Activated T-cell treated with anti-CD3 and anti-CD28 coated beads, Interleukin-2, amount 50 U/mL, for 4 hours (primary cell): ENCODE results near the gene HS2ST1. TPM values are rescaled to one million over a fixed set of nuclear protein-coding genes. Genes with fewer than 3 reads are reported as not detected.
A peak's percentile ranks its signal among the peaks of the same experiment; 100 is the strongest.
"Not testable (repeated sequence)": the region's sequence is repeated elsewhere in the genome, so short reads cannot be mapped to it uniquely, and the experiment has no call there.

Source experiments
- ATAC-seq, 2 donors: fragments of 200-7000 bp; cut with Tn5 transposase; one replicate each; pipeline ENCODE4 v1.10.0; 2021
- DNase-seq: peaks from one replicate; pipeline ENCODE4 v3.0.0-alpha.2; 2020
- H3K27me3 Mint-ChIP-seq: one replicate; pipeline ENCODE4 v1.8.0; 2021; ENCODE audit warnings: low read depth, mixed read lengths
- H3K36me3 Mint-ChIP-seq: one replicate; pipeline ENCODE4 v1.8.0; 2022; ENCODE audit warnings: mixed read lengths; ENCODE audit not compliant: insufficient read depth
- H3K4me1 Mint-ChIP-seq: one replicate; pipeline ENCODE4 v1.8.0; 2021; ENCODE audit warnings: low read depth, mixed read lengths
- H3K4me3 Mint-ChIP-seq: one replicate; pipeline ENCODE4 v1.8.0; 2021; ENCODE audit warnings: mild to moderate bottlenecking, moderate library complexity, mixed read lengths
- H3K9me3 Mint-ChIP-seq: one replicate; pipeline ENCODE4 v1.8.0; 2021; ENCODE audit warnings: mixed read lengths
- total RNA-seq, 3 donors: library from RNA; stranded (reverse); gene quantifications; one replicate each; pipeline ENCODE4 v1.2.1, GENCODE V29; 2021

Gene HS2ST1
- total RNA-seq, 3 donors from 2014 or later: 15.0 to 18.0 (median 16.3) TPM

- no peaks in the 10 kb centered on the region for H3K27me3 Mint-ChIP-seq
- H3K36me3 Mint-ChIP-seq: peaks cover 12% of the 10 kb centered on the region
- H3K4me1 Mint-ChIP-seq: peaks cover 40% of the 10 kb centered on the region
- ATAC-seq: no peak
- peaks cover 3% of the 10 kb centered on the region for H3K9me3 Mint-ChIP-seq
- H3K4me3 Mint-ChIP-seq: no peak overlapping the region
- no peak for DNase-seq
Measured at GRCh38 chr1:87062687-87063086, 148.3 kb downstream of the HS2ST1 start.

GRCh38 chr1:87064309-87064708 lies 149.9 kb downstream of the HS2ST1 start:
- peaks cover 12% of the 10 kb centered on the region for H3K36me3 Mint-ChIP-seq
- no peak overlapping the region for H3K4me3 Mint-ChIP-seq
- H3K4me1 Mint-ChIP-seq: peaks cover 30% of the 10 kb centered on the region
- H3K9me3 Mint-ChIP-seq: peaks cover 3% of the 10 kb centered on the region
- DNase-seq (no peak), ATAC-seq (no peak)
- H3K27me3 Mint-ChIP-seq: no peaks in the 10 kb centered on the region

- Mint-ChIP-seq H3K9me3 (peaks cover 3% of the 10 kb centered on the region), H3K27me3 (no peaks in the 10 kb centered on the region), H3K36me3 (peaks cover 12% of the 10 kb centered on the region), H3K4me1 (peaks cover 26% of the 10 kb centered on the region), H3K4me3 (no peak overlapping the region)
- ATAC-seq: no peak
- DNase-seq: no peak
Measured at GRCh38 chr1:87064986-87065385, 150.6 kb downstream of the HS2ST1 start.

GRCh38 chr1:87066708-87067107 lies 152.3 kb downstream of the HS2ST1 start:
- not testable (repeated sequence) for ATAC-seq, H3K27me3 Mint-ChIP-seq, H3K9me3 Mint-ChIP-seq, DNase-seq, H3K4me3 Mint-ChIP-seq
- H3K36me3 Mint-ChIP-seq: peaks cover 12% of the 10 kb centered on the region
- peaks cover 22% of the 10 kb centered on the region for H3K4me1 Mint-ChIP-seq

- no peaks in the 10 kb centered on the region for H3K9me3 Mint-ChIP-seq
- no peak overlapping the region for H3K4me3 Mint-ChIP-seq
- DNase-seq (no peak), ATAC-seq (no peak)
- H3K4me1 Mint-ChIP-seq: peaks cover 2% of the 10 kb centered on the region
- peaks cover 7% of the 10 kb centered on the region for H3K36me3 Mint-ChIP-seq
- no peaks in the 10 kb centered on the region for H3K27me3 Mint-ChIP-seq
Measured at GRCh38 chr1:87072411-87072810, 158.0 kb downstream of the HS2ST1 start.

GRCh38 chr1:87072904-87073303 lies 158.5 kb downstream of the HS2ST1 start:
- Mint-ChIP-seq H3K27me3 (no peaks in the 10 kb centered on the region), H3K9me3 (no peaks in the 10 kb centered on the region), H3K4me3 (no peak overlapping the region), H3K4me1 (peaks cover under 1% of the 10 kb centered on the region), H3K36me3 (peaks cover 7% of the 10 kb centered on the region)
- no peak for ATAC-seq
- DNase-seq: no peak

- H3K9me3 Mint-ChIP-seq: no peaks in the 10 kb centered on the region
- H3K4me1 Mint-ChIP-seq: no peaks in the 10 kb centered on the region
- no peaks in the 10 kb centered on the region for H3K27me3 Mint-ChIP-seq
- DNase-seq: no peak
- H3K36me3 Mint-ChIP-seq: peaks cover 10% of the 10 kb centered on the region
- no peak for ATAC-seq
- no peak overlapping the region for H3K4me3 Mint-ChIP-seq
Measured at GRCh38 chr1:87074001-87074795, 159.8 kb downstream of the HS2ST1 start.

GRCh38 chr1:87077959-87078639 lies 163.7 kb downstream of the HS2ST1 start:
- Mint-ChIP-seq H3K4me3 (no peak overlapping the region), H3K9me3 (no peaks in the 10 kb centered on the region), H3K4me1 (peaks cover 5% of the 10 kb centered on the region), H3K36me3 (peaks cover 6% of the 10 kb centered on the region), H3K27me3 (no peaks in the 10 kb centered on the region)
- no peak for DNase-seq
- peak; percentile 37 to 41 for ATAC-seq

GRCh38 chr1:87084244-87084836 lies 169.9 kb downstream of the HS2ST1 start:
- no peak for DNase-seq
- no peaks in the 10 kb centered on the region for H3K9me3 Mint-ChIP-seq
- H3K4me1 Mint-ChIP-seq: peaks cover 5% of the 10 kb centered on the region
- no peak overlapping the region for H3K4me3 Mint-ChIP-seq
- H3K36me3 Mint-ChIP-seq: peaks cover 2% of the 10 kb centered on the region
- H3K27me3 Mint-ChIP-seq: no peaks in the 10 kb centered on the region
- no peak for ATAC-seq

GRCh38 chr1:87086120-87086519 lies 171.7 kb downstream of the HS2ST1 start:
- no peak for ATAC-seq
- Mint-ChIP-seq H3K4me3 (no peak overlapping the region), H3K27me3 (no peaks in the 10 kb centered on the region)

GRCh38 chr1:87089070-87089736 lies 174.8 kb downstream of the HS2ST1 start:
- DNase-seq (no peak), ATAC-seq (no peak)
- Mint-ChIP-seq H3K4me1 (no peaks in the 10 kb centered on the region), H3K4me3 (no peak overlapping the region), H3K9me3 (no peaks in the 10 kb centered on the region), H3K36me3 (peaks cover 4% of the 10 kb centered on the region), H3K27me3 (no peaks in the 10 kb centered on the region)

More at GRCh38 chr1:87086120-87086519, 171.7 kb downstream of the HS2ST1 start:
- H3K36me3 Mint-ChIP-seq: peaks cover 2% of the 10 kb centered on the region
- H3K9me3 Mint-ChIP-seq: no peaks in the 10 kb centered on the region
- peaks cover 5% of the 10 kb centered on the region for H3K4me1 Mint-ChIP-seq
- no peak for DNase-seq

- DNase-seq (no peak), ATAC-seq (no peak)
- no peaks in the 10 kb centered on the region for H3K4me1 Mint-ChIP-seq
- peaks cover 4% of the 10 kb centered on the region for H3K36me3 Mint-ChIP-seq
- no peaks in the 10 kb centered on the region for H3K27me3 Mint-ChIP-seq
- no peak overlapping the region for H3K4me3 Mint-ChIP-seq
- no peaks in the 10 kb centered on the region for H3K9me3 Mint-ChIP-seq
Measured at GRCh38 chr1:87089823-87090222, 175.4 kb downstream of the HS2ST1 start.

- Mint-ChIP-seq H3K9me3 (no peaks in the 10 kb centered on the region), H3K36me3 (peaks cover 4% of the 10 kb centered on the region), H3K4me1 (no peaks in the 10 kb centered on the region), H3K4me3 (no peak overlapping the region), H3K27me3 (no peaks in the 10 kb centered on the region)
- DNase-seq: no peak
- no peak for ATAC-seq
Measured at GRCh38 chr1:87091425-87091824, 177.0 kb downstream of the HS2ST1 start.

- no peak for ATAC-seq
- H3K9me3 Mint-ChIP-seq: no peaks in the 10 kb centered on the region
Measured at GRCh38 chr1:87092846-87093245, 178.4 kb downstream of the HS2ST1 start.

More at GRCh38 chr1:87092846-87093245, 178.4 kb downstream of the HS2ST1 start:
- DNase-seq: no peak
- Mint-ChIP-seq H3K4me1 (no peaks in the 10 kb centered on the region), H3K36me3 (peaks cover 7% of the 10 kb centered on the region), H3K4me3 (no peak overlapping the region), H3K27me3 (no peaks in the 10 kb centered on the region)
